ENCODE measurements around the gene RASGEF1B. TPM values are rescaled to one million over a fixed set of nuclear protein-coding genes. Genes with fewer than 3 reads are reported as not detected.

RASGEF1B gene
- polyA plus RNA-seq, 4 donors: 9.5 to 12.7 (median 11.3) TPM

GRCh38 chr4:81404294-81404693 lies 67.4 kb downstream of the RASGEF1B start:
- no peak for DNase-seq (ENCODE audit: low read depth in 4 of 4, low spot score in 2 of 4)

- DNase-seq (ENCODE audit: low read depth in 4 of 4, low spot score in 2 of 4): no peak
Observed at GRCh38 chr4:81399306-81400086, 72.2 kb downstream of the RASGEF1B start.

GRCh38 chr4:81398379-81398778 lies 73.3 kb downstream of the RASGEF1B start:
- no peak for DNase-seq (ENCODE audit: low read depth in 4 of 4, low spot score in 2 of 4)

DNA sequence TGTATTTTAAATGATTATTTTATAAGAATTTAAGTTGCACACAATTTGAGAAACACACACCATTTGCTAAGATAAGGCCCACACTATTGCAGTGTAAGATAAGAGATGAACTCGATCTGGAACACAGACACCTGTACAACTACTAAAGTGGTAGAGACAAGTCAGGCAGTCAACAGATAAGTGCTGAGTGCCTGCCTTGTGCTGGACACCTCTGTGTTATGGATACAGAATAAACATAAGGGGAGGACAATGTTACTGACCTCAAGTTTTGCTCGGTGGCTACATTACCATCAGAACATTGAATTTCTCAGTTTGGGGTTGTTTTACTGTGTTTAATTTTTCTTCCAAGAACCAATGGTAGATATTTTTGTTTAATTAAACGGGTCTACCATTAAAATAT lies 74.1 kb downstream of the RASGEF1B start:
- DNase-seq (ENCODE audit: low read depth in 4 of 4, low spot score in 2 of 4): no peak

DNA sequence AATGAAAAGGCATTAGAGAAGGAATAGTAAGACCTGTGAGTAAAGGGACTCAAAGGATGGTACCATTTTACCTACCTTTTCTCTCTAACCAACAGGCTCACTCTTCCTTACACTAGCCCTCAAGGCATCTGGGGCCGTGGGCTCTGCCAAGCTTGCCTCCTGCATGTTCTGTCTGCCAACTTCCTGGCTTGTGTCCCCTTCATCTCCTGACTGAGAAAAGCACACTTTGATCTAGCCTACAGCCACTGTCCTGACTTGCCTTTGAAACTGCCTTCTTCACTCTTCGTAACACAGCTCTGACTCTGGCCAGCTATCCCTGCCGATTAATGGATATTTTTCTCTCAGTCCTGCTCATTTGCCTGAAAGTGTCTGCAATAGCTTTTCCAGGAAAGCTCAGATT lies 76.5 kb downstream of the RASGEF1B start:
- no peak for DNase-seq (ENCODE audit: low read depth in 4 of 4, low spot score in 2 of 4)

DNA sequence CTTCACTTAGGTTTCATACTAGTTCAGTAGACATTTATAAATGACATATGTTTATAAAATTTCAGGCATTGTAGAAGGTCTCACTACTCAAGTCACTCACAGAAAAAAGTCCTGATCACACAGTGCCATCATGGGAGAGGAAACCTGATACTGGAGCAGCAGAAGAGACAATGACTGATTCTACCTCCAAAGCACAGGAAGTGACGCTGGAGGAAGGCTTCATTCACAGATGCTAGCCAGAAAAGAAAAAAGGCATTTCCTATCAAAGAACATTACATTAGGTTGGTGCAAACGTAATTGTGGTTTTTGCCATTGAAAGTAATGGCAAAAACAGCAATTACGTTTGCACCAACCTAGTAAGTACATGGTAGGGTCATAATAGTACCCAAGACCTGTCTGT lies 79.5 kb downstream of the RASGEF1B start:
- DNase-seq (ENCODE audit: low read depth in 4 of 4, low spot score in 2 of 4): no peak

DNA sequence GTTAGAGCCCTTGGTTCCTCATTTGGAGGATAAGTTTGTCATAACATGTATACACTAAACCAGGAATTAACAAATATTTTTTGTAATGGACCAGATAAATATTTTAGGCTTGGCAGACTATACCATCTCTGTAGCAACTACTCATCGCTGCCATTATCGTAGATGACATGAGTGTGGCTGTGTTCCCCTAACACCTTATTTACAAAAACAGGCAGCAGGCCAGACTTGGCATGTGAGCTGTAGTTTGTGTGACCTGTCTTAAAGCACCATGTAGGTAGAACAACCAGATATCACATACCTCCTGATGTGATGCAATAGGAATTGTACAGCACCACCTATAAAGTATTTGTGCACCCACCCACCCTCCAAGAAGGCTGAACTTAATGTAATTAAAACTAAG lies 82.0 kb downstream of the RASGEF1B start:
- no peak for DNase-seq (ENCODE audit: low read depth in 4 of 4, low spot score in 2 of 4)

GRCh38 chr4:81380437-81380836 lies 91.3 kb downstream of the RASGEF1B start:
- DNase-seq (ENCODE audit: low read depth in 4 of 4, low spot score in 2 of 4): peak in 3 of 4 donors; percentile 5 to 8 (median 7)

GRCh38 chr4:81378386-81378785 lies 93.3 kb downstream of the RASGEF1B start:
- no peak for DNase-seq (ENCODE audit: low read depth in 4 of 4, low spot score in 2 of 4)

- DNase-seq (ENCODE audit: low read depth in 4 of 4, low spot score in 2 of 4): no peak
Observed at GRCh38 chr4:81377191-81377590, 94.5 kb downstream of the RASGEF1B start.

GRCh38 chr4:81376720-81377119 lies 95.0 kb downstream of the RASGEF1B start:
- DNase-seq (ENCODE audit: low read depth in 4 of 4, low spot score in 2 of 4): no peak
